ENCODE data around the gene LYL1.

The LYL1 gene

GRCh38 chr19:13128583-13128982 is 25.9 kb upstream of the LYL1 start:
- no peak for DNase-seq

GRCh38 chr19:13127811-13128575 is 25.3 kb upstream of the LYL1 start:
- DNase-seq = no peak

GRCh38 chr19:13127051-13127450 is 24.4 kb upstream of the LYL1 start:
- DNase-seq = no peak

- DNase-seq = no peak
Observed at GRCh38 chr19:13122980-13123957, 20.6 kb upstream of the LYL1 start.

- DNase-seq = peak in 1 of 3 donors; percentile 33
Observed at GRCh38 chr19:13122275-13122878, 19.7 kb upstream of the LYL1 start.

GRCh38 chr19:13121551-13122274 is 19.1 kb upstream of the LYL1 start:
- no peak for DNase-seq

- DNase-seq = no peak
Observed at GRCh38 chr19:13120817-13121216, 18.2 kb upstream of the LYL1 start.

- peak; percentile 22 to 51 (median 38) for DNase-seq
Observed at GRCh38 chr19:13120031-13120430, 17.4 kb upstream of the LYL1 start.

GRCh38 chr19:13119627-13120026 is 17.0 kb upstream of the LYL1 start:
- DNase-seq = peak; percentile 79 to 85 (median 83)

GRCh38 chr19:13118424-13119193 is 16.0 kb upstream of the LYL1 start:
- DNase-seq = peak; percentile 43 to 63 (median 59)

GRCh38 chr19:13117772-13118423 is 15.2 kb upstream of the LYL1 start, which contains the start of gene NACC1:
TSS of gene NACC1 (plus strand) at chr19:13118264. CDS start at chr19:13135208, 16,944 bp downstream.
- DNase-seq = peak; percentile 94 to 98 (median 97)

GRCh38 chr19:13117176-13117771 is 14.6 kb upstream of the LYL1 start:
- peak in 1 of 3 donors; percentile 10 for DNase-seq

GRCh38 chr19:13116282-13117175 is 13.9 kb upstream of the LYL1 start, which contains the start of gene TRMT1:
TSS of gene TRMT1 (minus strand) at chr19:13116740. CDS start at chr19:13116399, 341 bp downstream.
- peak; percentile 97 to 99 (median 97) for DNase-seq

GRCh38 chr19:13115936-13116281 is 13.3 kb upstream of the LYL1 start:
- DNase-seq = no peak

GRCh38 chr19:13112555-13112954 is 9.9 kb upstream of the LYL1 start:
- no peak for DNase-seq

GRCh38 chr19:13110099-13110610 is 7.5 kb upstream of the LYL1 start:
- DNase-seq = no peak

- DNase-seq = no peak
Observed at GRCh38 chr19:13109361-13110098, 6.9 kb upstream of the LYL1 start.

Data from suppressor macrophage treated with lipopolysaccharide for 1 hour (primary cell).